IPS-18c (cell line): Measurements from ENCODE around the gene ZC3H18.

Experiments
- H3K4me3 ChIP-seq: 2 replicates; pipeline ENCODE4 v1.7.0; 2013; ENCODE audit warnings: low read depth, mild to moderate bottlenecking, low read length, moderate library complexity; ENCODE audit not compliant: insufficient read depth
- H3K9me3 ChIP-seq: one replicate; pipeline ENCODE4 v1.6.1; 2013; ENCODE audit warnings: mild to moderate bottlenecking, low read length, moderate library complexity; ENCODE audit not compliant: control insufficient read depth, insufficient read depth

The ZC3H18 gene

GRCh38 chr16:88530858-88531203 lies 39.4 kb upstream of the ZC3H18 start:
- Histone ChIP-seq H3K9me3 (no peaks in the 10 kb centered on the region), H3K4me3 (no peak overlapping the region)

- Histone ChIP-seq H3K9me3 (no peaks in the 10 kb centered on the region), H3K4me3 (no peak overlapping the region)
Measured at GRCh38 chr16:88531346-88531745, 38.9 kb upstream of the ZC3H18 start.

- no peak overlapping the region for H3K4me3 ChIP-seq
- H3K9me3 ChIP-seq, result no peaks in the 10 kb centered on the region
Measured at GRCh38 chr16:88531931-88532433, 38.2 kb upstream of the ZC3H18 start.

- peak overlapping the region; percentile 47 for H3K4me3 ChIP-seq
- no peaks in the 10 kb centered on the region for H3K9me3 ChIP-seq
Measured at GRCh38 chr16:88532434-88533241, 37.6 kb upstream of the ZC3H18 start.

GRCh38 chr16:88533381-88533917 lies 36.8 kb upstream of the ZC3H18 start:
- Histone ChIP-seq H3K4me3 (peak overlapping the region; percentile 50), H3K9me3 (no peaks in the 10 kb centered on the region)

GRCh38 chr16:88533932-88534637 lies 36.1 kb upstream of the ZC3H18 start:
- H3K4me3 ChIP-seq, result peak overlapping the region; percentile 76

GRCh38 chr16:88534638-88535190 lies 35.5 kb upstream of the ZC3H18 start:
- no peaks in the 10 kb centered on the region for H3K9me3 ChIP-seq
- H3K4me3 ChIP-seq, result peak overlapping the region; percentile 76

More at GRCh38 chr16:88533932-88534637, 36.1 kb upstream of the ZC3H18 start:
- no peaks in the 10 kb centered on the region for H3K9me3 ChIP-seq

GRCh38 chr16:88535191-88535856 lies 34.9 kb upstream of the ZC3H18 start:
- Histone ChIP-seq H3K9me3 (no peaks in the 10 kb centered on the region), H3K4me3 (peak overlapping the region; percentile 43)

- no peak overlapping the region for H3K4me3 ChIP-seq
- no peaks in the 10 kb centered on the region for H3K9me3 ChIP-seq
Measured at GRCh38 chr16:88535857-88536222, 34.4 kb upstream of the ZC3H18 start.

GRCh38 chr16:88536510-88536909 lies 33.7 kb upstream of the ZC3H18 start:
- H3K4me3 ChIP-seq, result no peak overlapping the region
- no peaks in the 10 kb centered on the region for H3K9me3 ChIP-seq

GRCh38 chr16:88536971-88537751 lies 33.0 kb upstream of the ZC3H18 start:
- no peaks in the 10 kb centered on the region for H3K9me3 ChIP-seq
- no peak overlapping the region for H3K4me3 ChIP-seq

GRCh38 chr16:88537859-88538258 lies 32.3 kb upstream of the ZC3H18 start:
- H3K9me3 ChIP-seq, result peaks cover 4% of the 10 kb centered on the region
- no peak overlapping the region for H3K4me3 ChIP-seq

- Histone ChIP-seq H3K9me3 (peaks cover 4% of the 10 kb centered on the region), H3K4me3 (no peak overlapping the region)
Measured at GRCh38 chr16:88538366-88539060, 31.7 kb upstream of the ZC3H18 start.

GRCh38 chr16:88539261-88539651 lies 30.9 kb upstream of the ZC3H18 start:
- H3K4me3 ChIP-seq, result no peak overlapping the region
- peaks cover 7% of the 10 kb centered on the region for H3K9me3 ChIP-seq

GRCh38 chr16:88539652-88540345 lies 30.4 kb upstream of the ZC3H18 start:
- H3K4me3 ChIP-seq, result no peak overlapping the region
- peaks cover 7% of the 10 kb centered on the region for H3K9me3 ChIP-seq
